ENCODE data around the gene PLXNA4.

PLXNA4 gene

DNA sequence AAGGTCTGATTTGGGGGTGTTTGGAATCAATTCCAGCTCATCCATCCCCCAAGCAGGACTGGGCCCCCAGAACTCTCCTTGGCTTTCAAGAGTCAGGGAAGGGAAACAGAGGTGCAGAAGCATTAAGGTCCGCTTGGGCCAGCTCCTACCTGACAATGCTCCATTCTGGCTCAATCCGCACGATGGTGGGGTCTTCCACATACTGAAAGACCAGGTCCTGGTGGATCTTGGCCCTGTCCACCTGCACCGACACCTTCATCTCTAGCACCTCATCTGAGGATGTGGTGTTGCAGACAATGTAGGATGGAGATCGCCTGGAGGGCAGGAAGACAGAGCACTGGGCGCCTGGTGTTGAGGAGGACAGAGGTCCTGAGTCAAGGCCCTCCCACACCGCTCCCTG is 391.1 kb downstream of the PLXNA4 start:
- Histone ChIP-seq H3K27me3 (ENCODE audit: insufficient read depth, poor library complexity, severe bottlenecking) (no peaks in the 10 kb centered on the region), H3K27ac (replicated peaks) (no peak overlapping the region), H3K4me3 (replicated peaks; ENCODE audit: insufficient read depth, low read length) (no peak overlapping the region)
- no peak for DNase-seq (ENCODE audit: low read depth in 1 of 2, low spot score in 1 of 2)
- TF ChIP-seq SPI1 (IDR thresholded peaks at IDR 0.05; ENCODE audit: borderline replicate concordance, low read depth) (no peak), POLR2AphosphoS5 (IDR thresholded peaks at IDR 0.05; ENCODE audit: low read depth) (no peak), GABPA (IDR thresholded peaks at IDR 0.05; ENCODE audit: low read depth) (no peak)
- TF ChIP-seq, protein P1, sequence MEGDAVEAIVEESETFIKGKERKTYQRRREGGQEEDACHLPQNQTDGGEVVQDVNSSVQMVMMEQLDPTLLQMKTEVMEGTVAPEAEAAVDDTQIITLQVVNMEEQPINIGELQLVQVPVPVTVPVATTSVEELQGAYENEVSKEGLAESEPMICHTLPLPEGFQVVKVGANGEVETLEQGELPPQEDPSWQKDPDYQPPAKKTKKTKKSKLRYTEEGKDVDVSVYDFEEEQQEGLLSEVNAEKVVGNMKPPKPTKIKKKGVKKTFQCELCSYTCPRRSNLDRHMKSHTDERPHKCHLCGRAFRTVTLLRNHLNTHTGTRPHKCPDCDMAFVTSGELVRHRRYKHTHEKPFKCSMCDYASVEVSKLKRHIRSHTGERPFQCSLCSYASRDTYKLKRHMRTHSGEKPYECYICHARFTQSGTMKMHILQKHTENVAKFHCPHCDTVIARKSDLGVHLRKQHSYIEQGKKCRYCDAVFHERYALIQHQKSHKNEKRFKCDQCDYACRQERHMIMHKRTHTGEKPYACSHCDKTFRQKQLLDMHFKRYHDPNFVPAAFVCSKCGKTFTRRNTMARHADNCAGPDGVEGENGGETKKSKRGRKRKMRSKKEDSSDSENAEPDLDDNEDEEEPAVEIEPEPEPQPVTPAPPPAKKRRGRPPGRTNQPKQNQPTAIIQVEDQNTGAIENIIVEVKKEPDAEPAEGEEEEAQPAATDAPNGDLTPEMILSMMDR (IDR thresholded peaks at IDR 0.05; ENCODE audit: insufficient read depth, low read length), result no peak
- TF ChIP-seq, protein P2, sequence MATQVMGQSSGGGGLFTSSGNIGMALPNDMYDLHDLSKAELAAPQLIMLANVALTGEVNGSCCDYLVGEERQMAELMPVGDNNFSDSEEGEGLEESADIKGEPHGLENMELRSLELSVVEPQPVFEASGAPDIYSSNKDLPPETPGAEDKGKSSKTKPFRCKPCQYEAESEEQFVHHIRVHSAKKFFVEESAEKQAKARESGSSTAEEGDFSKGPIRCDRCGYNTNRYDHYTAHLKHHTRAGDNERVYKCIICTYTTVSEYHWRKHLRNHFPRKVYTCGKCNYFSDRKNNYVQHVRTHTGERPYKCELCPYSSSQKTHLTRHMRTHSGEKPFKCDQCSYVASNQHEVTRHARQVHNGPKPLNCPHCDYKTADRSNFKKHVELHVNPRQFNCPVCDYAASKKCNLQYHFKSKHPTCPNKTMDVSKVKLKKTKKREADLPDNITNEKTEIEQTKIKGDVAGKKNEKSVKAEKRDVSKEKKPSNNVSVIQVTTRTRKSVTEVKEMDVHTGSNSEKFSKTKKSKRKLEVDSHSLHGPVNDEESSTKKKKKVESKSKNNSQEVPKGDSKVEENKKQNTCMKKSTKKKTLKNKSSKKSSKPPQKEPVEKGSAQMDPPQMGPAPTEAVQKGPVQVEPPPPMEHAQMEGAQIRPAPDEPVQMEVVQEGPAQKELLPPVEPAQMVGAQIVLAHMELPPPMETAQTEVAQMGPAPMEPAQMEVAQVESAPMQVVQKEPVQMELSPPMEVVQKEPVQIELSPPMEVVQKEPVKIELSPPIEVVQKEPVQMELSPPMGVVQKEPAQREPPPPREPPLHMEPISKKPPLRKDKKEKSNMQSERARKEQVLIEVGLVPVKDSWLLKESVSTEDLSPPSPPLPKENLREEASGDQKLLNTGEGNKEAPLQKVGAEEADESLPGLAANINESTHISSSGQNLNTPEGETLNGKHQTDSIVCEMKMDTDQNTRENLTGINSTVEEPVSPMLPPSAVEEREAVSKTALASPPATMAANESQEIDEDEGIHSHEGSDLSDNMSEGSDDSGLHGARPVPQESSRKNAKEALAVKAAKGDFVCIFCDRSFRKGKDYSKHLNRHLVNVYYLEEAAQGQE (IDR thresholded peaks at IDR 0.05; ENCODE audit: insufficient replicate concordance, low read depth), result no peak

DNA sequence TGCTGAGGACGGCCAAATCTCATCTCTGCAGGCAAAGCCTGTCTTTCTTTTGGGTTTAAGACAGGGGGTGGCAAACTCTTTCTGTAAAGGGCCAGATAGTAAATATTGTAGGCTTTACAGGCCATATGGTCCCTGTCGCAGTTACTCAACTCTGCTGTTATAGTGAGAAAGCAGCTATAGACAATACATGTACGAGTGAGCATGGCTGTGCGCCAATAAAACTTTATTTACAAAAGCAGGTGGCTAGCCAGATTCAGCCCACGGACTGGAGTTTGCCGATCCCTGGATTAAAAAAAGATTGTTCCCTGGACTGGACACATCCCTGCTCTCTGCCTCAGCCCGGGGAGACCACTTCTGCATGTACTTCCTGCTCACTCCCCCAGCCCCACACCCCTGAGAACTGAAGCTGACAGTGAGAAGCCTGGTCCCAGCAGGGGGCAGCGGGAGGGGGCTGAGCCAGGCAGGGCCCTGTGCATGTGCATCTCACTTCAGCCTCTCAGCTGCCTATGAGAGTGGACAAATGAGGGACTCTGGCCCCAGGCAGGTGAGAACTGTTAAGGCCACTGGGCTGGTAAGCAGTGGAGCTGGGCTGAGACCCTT is 392.4 kb downstream of the PLXNA4 start:
- no peak for DNase-seq (ENCODE audit: low read depth in 1 of 2, low spot score in 1 of 2)
- TF ChIP-seq POLR2AphosphoS5 (IDR thresholded peaks at IDR 0.05; ENCODE audit: low read depth), result no peak
- Histone ChIP-seq H3K27me3 (ENCODE audit: insufficient read depth, poor library complexity, severe bottlenecking) (no peaks in the 10 kb centered on the region), H3K4me3 (replicated peaks; ENCODE audit: insufficient read depth, low read length) (no peak overlapping the region), H3K27ac (replicated peaks) (no peak overlapping the region)

DNA sequence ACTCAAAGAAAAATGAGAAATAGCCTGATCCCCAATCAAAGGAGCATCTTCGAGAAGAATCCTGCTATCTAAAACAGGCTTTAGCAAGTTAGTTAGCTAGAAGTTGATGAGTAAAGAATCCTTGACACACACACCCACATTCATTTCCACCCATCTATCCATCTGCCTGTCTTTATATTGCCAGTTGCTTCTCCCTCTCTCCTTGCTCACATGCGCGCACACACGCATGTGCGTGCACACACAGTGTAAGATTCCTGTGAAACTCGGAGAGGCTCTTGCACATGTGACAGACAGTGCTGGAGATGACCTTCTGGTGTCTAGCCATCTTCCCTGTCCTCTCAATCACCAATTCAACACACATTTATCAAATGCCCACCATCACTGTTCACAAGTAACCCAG is 393.3 kb downstream of the PLXNA4 start:
- TF ChIP-seq GABPA (IDR thresholded peaks at IDR 0.05; ENCODE audit: low read depth), result no peak
- TF ChIP-seq, protein P1 (IDR thresholded peaks at IDR 0.05; ENCODE audit: insufficient read depth, low read length), result no peak
- TF ChIP-seq, protein P2 (IDR thresholded peaks at IDR 0.05; ENCODE audit: insufficient replicate concordance, low read depth), result no peak
- TF ChIP-seq SPI1 (IDR thresholded peaks at IDR 0.05; ENCODE audit: borderline replicate concordance, low read depth), result no peak
- no peak for TF ChIP-seq POLR2AphosphoS5 (IDR thresholded peaks at IDR 0.05; ENCODE audit: low read depth)
- Histone ChIP-seq H3K27me3 (ENCODE audit: insufficient read depth, poor library complexity, severe bottlenecking) (no peaks in the 10 kb centered on the region), H3K27ac (replicated peaks) (no peak overlapping the region), H3K4me3 (replicated peaks; ENCODE audit: insufficient read depth, low read length) (no peak overlapping the region)
- DNase-seq (ENCODE audit: low read depth in 1 of 2, low spot score in 1 of 2), result no peak

DNA sequence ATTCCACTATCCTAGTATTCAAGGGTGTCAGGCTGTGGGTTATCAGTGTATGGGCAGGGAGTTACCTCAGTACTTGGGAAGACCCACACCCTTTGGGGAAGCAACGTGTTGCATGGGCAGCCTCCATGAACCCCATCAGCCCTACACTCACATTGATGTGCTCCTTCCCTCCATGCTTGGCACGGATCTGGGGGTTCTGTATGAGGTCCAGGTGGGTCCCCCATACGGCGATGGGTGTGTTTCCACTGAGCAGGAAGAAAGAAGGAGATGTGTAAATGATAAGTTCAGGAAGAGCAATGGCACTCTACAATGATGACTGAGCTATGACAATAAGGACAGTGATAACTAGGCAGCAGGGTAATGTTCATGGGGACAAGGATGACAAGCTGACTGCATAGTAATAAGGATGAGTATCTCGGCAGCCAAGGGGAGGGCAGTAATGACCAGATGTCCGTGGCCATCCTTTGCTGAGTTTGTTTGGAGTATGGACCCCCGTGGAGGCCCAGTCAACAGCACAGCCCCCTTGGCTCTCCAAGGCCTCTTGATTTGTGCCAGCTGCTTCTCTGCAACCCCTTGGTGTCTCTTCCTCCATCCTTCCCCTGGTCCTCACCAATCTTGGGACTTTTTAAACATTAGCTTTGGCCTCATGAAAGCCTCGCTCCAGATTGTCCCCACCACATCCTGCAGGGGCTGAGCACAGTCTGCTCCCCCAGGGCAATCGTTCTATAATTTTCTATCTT is 394.2 kb downstream of the PLXNA4 start:
- H3K4me3 ChIP-seq (replicated peaks; ENCODE audit: insufficient read depth, low read length), result no peak overlapping the region
- no peak overlapping the region for H3K27ac ChIP-seq (replicated peaks)
- H3K27me3 ChIP-seq (ENCODE audit: insufficient read depth, poor library complexity, severe bottlenecking), result no peaks in the 10 kb centered on the region
- no peak for DNase-seq (ENCODE audit: low read depth in 1 of 2, low spot score in 1 of 2)
- TF ChIP-seq, protein P1 (IDR thresholded peaks at IDR 0.05; ENCODE audit: insufficient read depth, low read length), result no peak
- no peak for TF ChIP-seq GABPA (IDR thresholded peaks at IDR 0.05; ENCODE audit: low read depth)
- no peak for TF ChIP-seq POLR2AphosphoS5 (IDR thresholded peaks at IDR 0.05; ENCODE audit: low read depth)
- TF ChIP-seq, protein P2 (IDR thresholded peaks at IDR 0.05; ENCODE audit: insufficient replicate concordance, low read depth), result no peak
- no peak for TF ChIP-seq SPI1 (IDR thresholded peaks at IDR 0.05; ENCODE audit: borderline replicate concordance, low read depth)
